HEK293 (cell line): Measurements from ENCODE around the gene CRTC1.

Experiments
- CTCF ChIP-seq: fragments of 450-650 bp; formaldehyde crosslinking; IDR thresholded peaks from 2 replicates; pipeline ENCODE4 v1.5.1; 2016; ENCODE audit warnings: missing biosample characterization, missing genetic modification characterization
- HOXA7 ChIP-seq: sonication (generic); formaldehyde crosslinking; IDR thresholded peaks from 2 replicates; pipeline ENCODE4 v1.8.1; 2022; ENCODE audit warnings: missing genetic modification reagents, borderline replicate concordance
- MYNN ChIP-seq: fragments of 450-650 bp; formaldehyde crosslinking; IDR thresholded peaks from 2 replicates; pipeline ENCODE4 v1.5.1; 2016; ENCODE audit warnings: missing biosample characterization, missing genetic modification characterization, borderline replicate concordance
- PRDM2 ChIP-seq: fragments of 450-650 bp; formaldehyde crosslinking; IDR thresholded peaks from 2 replicates; pipeline ENCODE4 v1.5.1; 2016; ENCODE audit warnings: missing biosample characterization, missing genetic modification characterization, borderline replicate concordance
- REST ChIP-seq: fragments of 450-650 bp; formaldehyde crosslinking; IDR thresholded peaks from 2 replicates; pipeline ENCODE4 v1.5.1; 2016; ENCODE audit warnings: missing biosample characterization, missing genetic modification characterization
- TCF7L2 ChIP-seq: IDR thresholded peaks from 2 replicates; pipeline ENCODE4 v1.6.1; 2011; ENCODE audit warnings: low read depth, mild to moderate bottlenecking, inconsistent platforms, low read length, moderate library complexity, borderline replicate concordance
- TSHZ1 ChIP-seq: fragments of 450-650 bp; formaldehyde crosslinking; IDR thresholded peaks from 2 replicates; pipeline ENCODE4 v1.5.1; 2016; ENCODE audit warnings: missing biosample characterization, missing genetic modification characterization, borderline replicate concordance
- WT1 ChIP-seq: fragments of 450-650 bp; formaldehyde crosslinking; IDR thresholded peaks from 2 replicates; pipeline ENCODE4 v1.5.1; 2016; ENCODE audit warnings: missing biosample characterization, missing genetic modification characterization
- ZFHX2 ChIP-seq: fragments of 450-650 bp; formaldehyde crosslinking; conservative IDR thresholded peaks from 2 replicates; pipeline ENCODE4 v1.5.1; 2016; ENCODE audit warnings: missing biosample characterization, missing genetic modification characterization
- ZNF157 ChIP-seq: fragments of 450-650 bp; formaldehyde crosslinking; IDR thresholded peaks from 2 replicates; pipeline ENCODE4 v1.5.1; 2016; ENCODE audit warnings: missing biosample characterization, missing genetic modification characterization
- ZNF184 ChIP-seq: fragments of 450-650 bp; IDR thresholded peaks from 2 replicates; pipeline ENCODE4 v1.5.1; 2018; ENCODE audit warnings: missing biosample characterization, mild to moderate bottlenecking, missing genetic modification characterization
- ZNF23 ChIP-seq: fragments of 450-650 bp; formaldehyde crosslinking; IDR thresholded peaks from 2 replicates; pipeline ENCODE4 v1.5.1; 2016; ENCODE audit warnings: missing biosample characterization, missing genetic modification characterization, borderline replicate concordance
- ZNF26 ChIP-seq: fragments of 450-650 bp; formaldehyde crosslinking; IDR thresholded peaks from 2 replicates; pipeline ENCODE4 v1.5.1; 2016; ENCODE audit warnings: missing biosample characterization, missing genetic modification characterization
- ZNF266 ChIP-seq: fragments of 450-650 bp; formaldehyde crosslinking; IDR thresholded peaks from 2 replicates; pipeline ENCODE4 v1.5.1; 2016; ENCODE audit warnings: missing biosample characterization, missing genetic modification characterization, low read depth
- ZNF37A ChIP-seq: fragments of 450-650 bp; IDR thresholded peaks from 2 replicates; pipeline ENCODE4 v1.5.1; 2018; ENCODE audit warnings: missing biosample characterization, missing genetic modification characterization
- ZNF394 ChIP-seq: fragments of 450-650 bp; formaldehyde crosslinking; IDR thresholded peaks from 2 replicates; pipeline ENCODE4 v1.5.1; 2016; ENCODE audit warnings: missing biosample characterization, missing genetic modification characterization, mild to moderate bottlenecking, moderate library complexity, borderline replicate concordance
- ZNF560 ChIP-seq: fragments of 450-650 bp; formaldehyde crosslinking; IDR thresholded peaks from 2 replicates; pipeline ENCODE4 v1.5.1; 2017; ENCODE audit warnings: missing biosample characterization, missing genetic modification characterization, borderline replicate concordance
- ZNF626 ChIP-seq: fragments of 450-650 bp; sonication (Bioruptor Pico); formaldehyde crosslinking; IDR thresholded peaks from 2 replicates; pipeline ENCODE4 v1.5.1; 2018; ENCODE audit warnings: missing biosample characterization, missing genetic modification characterization, inconsistent platforms
- ZNF670 ChIP-seq: fragments of 450-650 bp; formaldehyde crosslinking; IDR thresholded peaks from 2 replicates; pipeline ENCODE4 v1.5.1; 2016; ENCODE audit warnings: missing biosample characterization, missing genetic modification characterization, low read depth
- ZNF747 ChIP-seq: fragments of 450-650 bp; formaldehyde crosslinking; IDR thresholded peaks from 2 replicates; pipeline ENCODE4 v1.5.1; 2016; ENCODE audit warnings: missing biosample characterization, missing genetic modification characterization
- ZNF776 ChIP-seq: fragments of 450-650 bp; formaldehyde crosslinking; IDR thresholded peaks from 2 replicates; pipeline ENCODE4 v1.5.0; 2017; ENCODE audit warnings: missing biosample characterization, missing genetic modification characterization, borderline replicate concordance

CRTC1 gene

GRCh38 chr19:18683109-18683957 lies at the start of gene CRTC1 (continued):
- TF ChIP-seq REST (tag by site-specific recombination) (peak; percentile 96), CTCF (tag by site-specific recombination) (no peak), ZNF747 (tag by site-specific recombination) (no peak), ZNF560 (no peak), TSHZ1 (tag by site-specific recombination) (no peak; the same call in 1 of the 2 replicates), TCF7L2 (no peak), ZNF266 (tag by site-specific recombination) (no peak), ZNF184 (tag by site-specific recombination) (0 out of 2 replicates have a peak, but pooled peaks have one; percentile 56), ZNF776 (tag by site-specific recombination) (no peak), PRDM2 (0 out of 2 replicates have a peak, but pooled peaks have one; percentile 63), ZNF37A (tag by site-specific recombination) (no peak), ZNF626 (tag by site-specific recombination) (no peak), ZNF157 (tag by site-specific recombination) (no peak), ZNF670 (tag by site-specific recombination) (no peak), WT1 (tag by site-specific recombination) (peak; percentile 58; the same call in 1 of the 2 replicates), ZNF26 (tag by site-specific recombination) (no peak), ZFHX2 (tag by site-specific recombination) (peak; percentile 96), ZNF394 (no peak), HOXA7 (CRISPR knock-in tag) (no peak), MYNN (no peak), ZNF23 (tag by site-specific recombination) (no peak)
